ENCODE results near the gene NCKAP5. TPM values are rescaled to one million over a fixed set of nuclear protein-coding genes. Genes with fewer than 3 reads are reported as not detected.

NCKAP5 gene
- polyA plus RNA-seq, 3 donors = 7.6 to 10.1 (median 8.2) TPM

DNA sequence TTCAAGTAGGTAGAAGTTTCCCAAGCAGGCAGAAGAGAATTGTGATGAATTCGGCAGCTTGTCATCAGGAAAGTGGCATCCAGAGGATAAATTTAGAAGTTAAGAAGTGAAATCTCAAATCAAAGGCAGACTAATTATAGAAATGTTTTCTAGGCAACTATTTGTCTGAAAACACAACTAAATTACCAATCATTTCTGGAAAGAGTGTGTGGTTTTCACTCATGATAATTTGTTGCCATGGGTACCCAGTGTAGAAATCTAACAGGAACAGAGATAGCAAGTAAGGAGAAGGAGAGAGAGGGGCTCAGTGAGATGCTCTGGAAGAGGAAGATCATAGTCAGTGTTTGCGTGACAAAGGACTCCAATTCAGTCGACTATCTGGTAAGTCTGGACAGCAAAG is 208.1 kb downstream of the NCKAP5 start:
- no peak for DNase-seq (ENCODE audit: low read depth in 3 of 3, low spot score in 2 of 3)

DNA sequence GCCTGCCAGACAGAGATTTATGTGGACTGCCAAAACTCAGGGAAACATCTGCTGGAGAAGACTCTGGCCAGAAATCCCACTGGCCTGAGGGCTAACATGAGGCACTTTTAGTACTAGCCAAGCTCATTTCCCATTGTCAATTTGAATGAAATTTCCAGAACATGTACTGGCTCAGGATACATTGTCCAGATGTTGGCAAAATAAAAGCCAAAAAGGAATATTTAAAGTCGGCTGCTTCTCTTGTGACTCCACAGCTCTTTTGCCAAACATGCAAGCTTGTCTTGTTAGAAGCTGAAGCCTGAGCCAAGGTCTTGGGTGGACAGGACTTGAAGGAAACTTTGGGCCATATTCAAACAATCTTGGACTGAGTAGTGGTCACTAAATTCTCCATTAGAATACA is 215.5 kb downstream of the NCKAP5 start:
- DNase-seq (ENCODE audit: low read depth in 3 of 3, low spot score in 2 of 3) = no peak

DNA sequence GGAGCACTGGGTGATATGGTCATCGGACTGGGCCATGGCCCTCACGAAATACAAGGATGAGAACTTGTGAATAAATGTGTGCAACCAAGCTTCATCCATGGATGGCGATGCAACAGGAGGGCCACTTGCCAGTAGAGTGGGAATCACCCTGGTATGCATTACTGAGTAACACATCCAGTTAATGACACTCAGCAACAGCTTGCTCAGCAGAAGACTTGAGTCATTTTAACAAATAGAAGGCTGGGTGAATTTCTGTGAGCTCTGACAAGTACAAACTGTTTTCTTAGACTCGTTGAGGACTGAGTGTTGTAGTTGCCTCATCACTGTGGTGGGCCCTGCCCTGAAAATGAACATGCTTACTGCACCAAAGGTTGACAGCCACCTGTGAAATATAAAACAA is 221.6 kb downstream of the NCKAP5 start:
- DNase-seq (ENCODE audit: low read depth in 3 of 3, low spot score in 2 of 3) = no peak

DNA sequence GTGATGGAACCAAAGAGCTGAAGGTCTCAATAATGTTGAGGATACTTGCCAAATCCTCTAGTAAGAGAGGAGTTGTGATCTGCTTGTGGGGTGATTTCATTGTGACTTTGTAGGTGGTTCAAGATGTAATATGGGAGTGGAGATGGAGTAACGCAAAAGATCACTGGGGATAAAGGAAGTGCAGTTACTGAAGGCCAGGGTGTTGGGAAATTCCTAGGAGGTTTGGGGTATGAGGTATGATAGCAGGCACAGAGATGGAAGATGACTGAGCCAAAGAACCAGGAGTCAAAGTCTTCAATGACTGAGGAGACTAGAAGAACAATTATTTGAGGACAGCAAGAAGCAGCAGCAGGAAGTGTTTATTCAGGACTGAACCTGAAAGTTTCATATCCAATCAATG is 222.6 kb downstream of the NCKAP5 start:
- no peak for DNase-seq (ENCODE audit: low read depth in 3 of 3, low spot score in 2 of 3)

DNA sequence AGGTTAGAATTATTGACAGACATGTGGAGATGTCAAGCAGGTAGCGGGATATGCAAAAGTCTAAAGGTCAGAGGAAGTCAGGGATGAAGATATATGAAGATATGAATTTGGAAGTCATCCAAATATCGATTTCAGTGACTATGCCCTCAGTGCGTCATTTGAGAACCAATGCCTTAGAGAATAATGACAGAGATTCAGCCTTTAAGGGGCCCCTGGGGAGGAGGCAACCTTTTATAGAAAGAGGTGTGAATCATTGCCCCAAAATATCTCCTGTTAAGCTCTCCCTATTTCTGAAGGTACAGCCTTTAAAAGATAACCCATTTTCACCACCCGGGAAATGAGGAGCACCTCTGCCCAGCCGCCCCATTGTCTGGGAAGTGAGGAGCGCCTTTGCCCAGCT is 223.4 kb downstream of the NCKAP5 start:
- no peak for DNase-seq (ENCODE audit: low read depth in 3 of 3, low spot score in 2 of 3)

DNA sequence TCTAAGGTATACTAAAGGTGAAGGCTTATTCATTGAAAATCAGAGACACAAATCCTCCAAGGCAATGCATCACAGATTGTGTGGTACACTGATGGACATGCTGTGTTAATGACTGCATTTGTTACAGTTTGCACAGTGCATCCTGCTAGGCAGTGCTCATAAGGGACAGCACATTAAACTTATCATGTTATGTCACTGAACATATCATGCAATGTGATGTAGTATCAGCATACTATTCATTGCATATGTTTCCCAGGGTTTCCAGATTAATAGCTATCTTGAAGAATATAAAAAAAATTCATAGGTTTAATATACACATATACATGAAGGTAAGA is 225.3 kb downstream of the NCKAP5 start:
- DNase-seq (ENCODE audit: low read depth in 3 of 3, low spot score in 2 of 3) = no peak

DNA sequence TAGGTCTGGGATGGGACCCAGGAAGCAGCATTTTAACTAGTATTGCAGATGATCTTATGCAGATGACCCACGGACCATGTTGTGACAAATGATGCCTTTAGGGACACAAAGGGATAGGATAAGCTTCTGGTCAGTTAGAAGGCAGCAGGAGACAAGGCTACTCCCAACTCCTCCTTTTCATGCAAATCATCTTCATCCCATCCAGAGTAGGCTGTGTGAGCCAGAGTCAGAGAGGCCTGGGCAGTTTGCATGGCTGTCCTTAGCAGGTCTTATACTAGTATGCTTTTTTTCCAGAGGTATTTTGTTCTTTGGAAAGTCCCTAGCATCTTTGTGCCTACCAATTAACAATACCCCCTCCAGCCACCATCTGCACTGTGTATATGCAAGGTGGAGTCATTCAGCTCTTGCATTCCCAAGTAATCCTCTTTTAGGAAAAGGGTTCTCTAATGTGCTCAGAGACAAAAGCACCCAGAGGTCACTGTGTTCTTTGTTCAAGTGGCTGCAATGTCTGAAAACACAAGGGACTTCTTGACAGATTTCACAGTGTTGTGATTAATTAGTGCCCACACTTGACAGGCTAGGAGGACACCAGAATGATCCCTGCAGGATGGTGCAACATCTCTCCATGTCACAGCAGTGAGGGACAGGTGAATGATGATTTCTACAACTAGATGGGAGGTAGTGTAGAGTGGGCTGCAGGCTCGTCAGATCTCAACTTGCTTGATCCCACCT is 225.8 kb downstream of the NCKAP5 start:
- DNase-seq (ENCODE audit: low read depth in 3 of 3, low spot score in 2 of 3) = no peak

DNA sequence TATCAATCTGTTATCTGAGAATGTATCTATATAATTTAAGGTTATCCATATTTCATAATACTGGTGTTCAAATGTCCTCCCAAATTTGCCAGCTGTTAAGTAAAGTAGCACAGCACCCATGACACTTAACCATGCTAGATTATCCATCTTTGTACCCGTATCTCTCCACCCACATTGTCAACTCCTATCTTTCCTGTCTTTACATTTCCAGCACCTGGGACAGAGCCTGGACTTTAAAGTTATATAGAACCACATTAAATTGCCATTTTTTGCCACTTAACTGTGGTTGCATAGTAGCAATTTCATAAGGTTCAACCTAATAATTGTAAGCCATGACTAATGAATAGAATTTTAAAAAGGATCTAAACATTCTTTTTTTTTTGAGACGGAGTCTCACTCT is 226.7 kb downstream of the NCKAP5 start:
- DNase-seq (ENCODE audit: low read depth in 3 of 3, low spot score in 2 of 3) = no peak

DNA sequence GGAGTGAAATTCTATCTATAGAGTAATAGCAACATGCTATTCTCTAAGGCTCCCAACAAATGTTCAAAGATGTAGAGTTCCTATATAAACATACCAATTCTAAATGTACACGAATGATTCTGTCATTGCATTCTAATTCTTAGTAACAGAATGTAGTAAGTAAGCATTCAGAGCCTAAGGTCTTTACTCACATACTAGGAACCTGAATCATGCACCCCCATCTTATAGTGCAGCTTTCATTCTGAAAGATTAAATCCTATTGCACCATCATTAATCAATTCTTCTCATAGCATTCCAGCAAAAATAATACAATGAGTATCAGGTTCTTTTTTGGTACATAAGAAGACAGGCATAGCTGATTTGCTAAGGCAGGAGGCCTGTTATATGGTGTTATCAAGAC is 230.0 kb downstream of the NCKAP5 start:
- DNase-seq (ENCODE audit: low read depth in 3 of 3, low spot score in 2 of 3) = no peak

DNA sequence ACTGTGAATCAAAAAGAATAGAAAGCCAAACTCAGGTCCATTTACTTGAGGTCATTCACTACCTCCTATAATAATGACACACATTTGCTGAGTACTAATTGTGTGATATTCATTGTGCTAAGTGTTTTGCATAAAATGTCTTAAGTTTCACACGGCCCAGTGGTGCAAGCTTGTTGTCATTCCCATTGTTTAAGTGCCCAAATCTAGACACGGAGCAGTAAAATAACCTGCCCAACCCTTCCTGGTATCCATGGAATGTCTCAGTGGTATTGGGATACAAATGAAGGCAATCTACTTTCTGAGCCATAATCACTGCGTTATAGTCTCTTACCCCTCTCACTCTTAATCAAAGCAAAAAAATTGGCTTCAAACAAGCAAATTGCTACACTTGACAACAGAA is 233.3 kb downstream of the NCKAP5 start:
- DNase-seq (ENCODE audit: low read depth in 3 of 3, low spot score in 2 of 3) = no peak

DNA sequence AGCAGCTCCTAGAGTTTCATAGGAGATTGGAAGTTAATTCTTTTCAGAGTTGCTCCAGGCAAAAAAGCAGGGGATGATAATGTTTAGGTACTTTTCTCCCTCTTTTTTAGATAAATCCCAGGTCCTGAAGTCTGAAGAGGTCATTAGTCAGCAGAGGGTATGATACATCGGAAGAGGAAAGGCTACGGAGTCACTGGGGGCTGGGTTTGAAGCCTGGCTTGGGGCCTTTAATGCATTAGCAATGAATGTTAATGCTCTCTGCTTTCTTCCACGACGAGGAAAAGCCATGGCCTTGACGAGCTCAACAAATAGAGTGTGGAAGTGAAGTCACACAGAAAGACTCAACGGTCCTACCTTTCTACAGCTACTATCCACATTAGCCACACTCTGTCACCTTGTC is 235.1 kb downstream of the NCKAP5 start:
- no peak for DNase-seq (ENCODE audit: low read depth in 3 of 3, low spot score in 2 of 3)

DNA sequence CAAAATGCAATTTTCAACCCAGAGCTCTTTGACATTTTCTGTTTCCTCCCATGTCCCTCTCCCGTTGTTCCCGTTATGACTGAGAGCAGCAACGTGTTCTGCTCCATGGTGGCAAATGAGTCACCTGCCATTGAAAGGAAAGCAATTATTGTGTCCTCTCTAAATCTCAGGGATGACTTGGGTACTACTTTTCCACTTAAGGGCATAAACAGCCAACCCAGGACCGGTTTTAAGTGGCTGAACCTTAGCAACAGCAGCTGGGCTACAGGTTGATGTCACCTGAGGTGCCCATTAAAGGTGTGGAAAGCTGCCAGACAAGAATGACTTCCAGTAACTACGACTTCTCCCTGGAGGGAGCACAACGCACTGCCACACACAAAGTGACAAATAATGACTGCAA is 236.8 kb downstream of the NCKAP5 start:
- no peak for DNase-seq (ENCODE audit: low read depth in 3 of 3, low spot score in 2 of 3)

DNA sequence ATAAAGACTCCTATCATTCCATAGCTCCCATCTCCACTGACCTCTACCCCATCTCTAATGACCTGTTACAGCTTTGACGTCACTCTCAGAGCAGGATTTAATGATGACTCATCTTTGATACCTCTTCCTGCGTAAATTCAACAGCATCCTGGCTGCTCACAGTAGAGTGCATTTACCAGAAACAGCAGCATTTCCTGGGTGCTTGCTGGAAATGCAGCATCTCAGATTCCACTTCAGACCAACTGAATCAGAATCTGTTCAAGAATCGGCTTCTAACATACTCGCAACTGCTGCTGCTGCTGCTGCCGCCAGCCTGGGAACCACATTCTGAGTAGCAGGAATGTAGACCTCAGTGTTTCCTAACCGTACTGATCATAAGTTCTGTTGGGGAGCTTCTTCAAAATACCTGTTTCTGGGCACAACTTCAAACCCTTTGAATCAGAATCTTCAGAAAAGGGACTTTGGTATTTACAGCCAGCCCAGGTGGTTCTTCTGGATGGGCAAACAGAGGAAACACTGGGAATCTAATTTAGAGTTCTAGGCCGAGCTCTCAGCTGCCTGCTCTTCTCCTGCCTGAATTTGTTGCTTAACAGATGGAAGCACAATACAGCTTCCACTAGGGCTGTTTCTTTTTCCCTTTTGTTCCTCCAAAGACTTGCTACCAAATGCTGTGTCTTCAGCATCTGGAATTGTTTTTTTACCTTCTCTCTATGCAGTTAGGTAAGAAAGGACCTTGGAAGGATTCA is 241.4 kb downstream of the NCKAP5 start:
- DNase-seq (ENCODE audit: low read depth in 3 of 3, low spot score in 2 of 3) = no peak

DNA sequence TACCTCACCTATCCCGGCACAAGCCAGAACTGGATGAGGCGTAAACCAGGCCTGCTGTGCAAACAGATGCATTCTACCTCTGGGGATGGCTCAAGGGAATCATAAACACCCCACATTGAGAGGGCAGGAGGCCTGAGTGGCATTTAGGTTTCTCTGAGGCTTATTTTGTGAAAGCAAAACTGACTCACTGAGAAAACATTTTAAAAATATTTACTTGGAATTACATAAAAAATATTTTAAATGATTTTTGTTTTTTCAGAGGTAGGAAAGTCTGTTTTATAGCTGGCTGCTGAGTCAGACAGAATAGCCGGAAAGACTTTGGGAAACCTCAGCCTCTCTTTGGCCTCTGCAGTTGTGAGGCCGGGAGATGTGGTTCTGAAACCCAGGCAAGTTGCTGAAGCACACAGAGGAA is 244.1 kb downstream of the NCKAP5 start:
- DNase-seq (ENCODE audit: low read depth in 3 of 3, low spot score in 2 of 3) = no peak

DNA sequence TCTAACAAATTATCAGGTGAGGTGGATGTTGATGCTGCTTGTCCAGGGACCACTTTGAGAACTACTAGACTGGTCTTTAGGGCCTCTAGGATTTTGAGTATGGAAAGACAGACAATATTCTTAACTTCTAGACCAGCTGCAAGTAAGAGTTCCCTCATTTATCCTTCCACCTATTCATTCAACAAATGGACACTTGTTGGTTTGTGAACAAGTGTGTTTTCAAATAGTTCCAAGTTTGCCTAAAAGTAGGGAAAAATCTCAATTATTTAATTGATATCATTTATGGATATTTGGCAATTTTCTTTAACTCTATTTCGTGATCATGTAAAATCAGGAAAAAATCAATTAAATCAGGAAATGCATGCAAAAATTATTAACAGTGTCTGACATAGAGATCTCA is 245.4 kb downstream of the NCKAP5 start:
- no peak for DNase-seq (ENCODE audit: low read depth in 3 of 3, low spot score in 2 of 3)

DNA sequence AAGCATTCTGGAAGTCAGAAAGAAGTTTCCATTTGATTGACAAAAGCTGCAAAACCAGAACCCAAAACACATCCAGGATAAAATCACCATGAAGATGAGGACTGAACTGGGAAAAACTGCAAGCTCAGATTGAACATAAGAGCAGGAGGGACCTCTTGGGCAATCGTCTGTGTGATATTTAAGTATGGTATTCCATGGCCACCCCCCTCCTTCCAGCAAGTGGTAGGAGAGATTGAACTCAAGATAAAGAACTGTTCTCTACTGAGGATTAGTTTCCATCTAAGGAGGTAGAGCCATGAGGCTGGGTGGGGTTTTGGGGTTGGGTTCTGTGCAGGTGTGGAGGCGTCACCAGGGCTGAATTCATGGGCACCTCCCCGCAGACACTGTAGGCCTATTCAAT is 251.1 kb downstream of the NCKAP5 start:
- no peak for DNase-seq (ENCODE audit: low read depth in 3 of 3, low spot score in 2 of 3)

DNA sequence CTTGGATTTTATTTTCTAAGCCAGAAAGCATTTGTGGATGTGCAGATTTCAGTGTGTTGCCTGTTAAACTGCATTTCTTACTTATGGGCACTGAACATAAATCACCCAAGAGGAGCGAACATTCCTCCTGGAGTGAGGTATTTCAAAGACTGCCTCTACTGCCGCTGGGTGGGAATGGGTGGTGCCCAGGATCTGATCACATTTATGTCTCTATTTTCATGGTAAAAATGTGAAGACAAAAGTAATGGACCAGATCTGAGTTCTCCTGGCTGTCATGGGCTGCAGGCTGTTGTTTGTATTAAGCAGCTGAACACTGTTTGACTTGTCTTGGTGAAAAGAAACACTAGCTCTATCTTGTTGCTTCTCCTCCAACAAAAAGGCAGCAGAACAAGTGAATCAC is 251.7 kb downstream of the NCKAP5 start:
- no peak for DNase-seq (ENCODE audit: low read depth in 3 of 3, low spot score in 2 of 3)

DNA sequence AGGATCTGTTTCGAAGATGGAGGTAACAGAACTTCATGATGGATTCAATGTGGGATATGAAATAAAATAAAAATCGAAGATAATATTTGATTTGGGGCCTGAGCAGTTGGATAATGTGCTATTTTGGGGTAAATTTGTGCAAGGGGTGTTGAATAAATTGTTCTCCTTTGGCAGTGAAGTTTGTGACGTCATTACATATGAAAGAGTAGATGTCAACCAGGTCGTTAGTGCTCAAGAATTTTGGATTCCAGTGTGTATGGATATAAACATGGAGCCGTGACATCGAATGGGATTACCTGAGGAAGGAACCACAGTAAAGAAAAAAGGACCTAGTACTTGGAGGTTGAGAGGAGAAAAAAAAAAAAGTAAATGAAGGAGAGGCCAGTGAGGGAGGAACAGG is 253.0 kb downstream of the NCKAP5 start:
- no peak for DNase-seq (ENCODE audit: low read depth in 3 of 3, low spot score in 2 of 3)

DNA sequence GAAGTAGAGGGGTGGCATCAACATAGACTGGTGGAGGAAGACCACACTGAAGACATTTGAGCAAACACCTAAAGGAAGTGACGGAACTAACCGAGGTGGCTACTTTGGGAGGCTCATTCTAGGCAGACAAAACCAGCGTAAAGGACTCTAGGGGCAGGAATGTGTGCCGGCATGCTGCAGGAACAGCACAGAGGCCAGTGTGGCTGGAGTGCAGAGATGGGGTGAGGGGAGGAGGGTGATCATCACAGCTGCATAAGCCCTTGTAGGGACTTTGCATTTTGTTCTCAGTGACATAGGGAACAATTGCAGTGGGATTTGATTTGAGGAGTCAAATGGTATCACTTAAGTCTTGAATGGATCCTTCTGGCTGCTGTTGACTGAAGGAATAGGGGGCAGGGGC is 253.5 kb downstream of the NCKAP5 start:
- DNase-seq (ENCODE audit: low read depth in 3 of 3, low spot score in 2 of 3) = no peak

DNA sequence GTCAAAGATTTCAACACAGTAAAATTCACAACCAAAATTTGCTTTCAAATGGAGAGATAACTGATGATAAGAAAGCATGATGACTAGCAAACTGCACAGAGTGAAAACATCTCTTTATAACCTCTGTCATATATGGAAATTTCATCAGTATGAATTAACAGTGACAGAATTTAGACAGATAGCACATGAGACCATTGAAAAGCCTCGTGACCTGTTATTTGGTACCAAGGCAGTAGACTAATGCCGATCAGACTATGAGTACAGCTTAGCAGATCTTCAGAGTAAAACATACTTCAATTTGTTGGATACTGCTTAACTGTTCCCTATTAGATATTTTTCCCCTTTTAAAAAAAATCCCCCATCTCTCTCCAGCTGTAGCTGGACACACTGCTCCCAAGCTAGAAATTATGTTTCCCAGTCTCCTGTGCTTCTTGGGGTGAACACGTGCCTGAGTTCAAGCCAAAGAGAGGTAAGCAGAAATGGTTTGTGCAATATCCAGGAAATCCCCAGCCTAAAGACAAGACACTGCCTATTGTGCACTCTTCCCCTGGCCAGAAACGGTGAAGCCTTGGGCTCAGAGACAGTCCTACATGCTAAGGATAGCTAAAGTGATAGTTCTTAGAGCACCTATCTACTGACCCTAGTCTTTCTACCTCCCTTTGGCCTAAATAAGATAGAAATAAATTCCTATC is 256.1 kb downstream of the NCKAP5 start:
- DNase-seq (ENCODE audit: low read depth in 3 of 3, low spot score in 2 of 3) = no peak

DNA sequence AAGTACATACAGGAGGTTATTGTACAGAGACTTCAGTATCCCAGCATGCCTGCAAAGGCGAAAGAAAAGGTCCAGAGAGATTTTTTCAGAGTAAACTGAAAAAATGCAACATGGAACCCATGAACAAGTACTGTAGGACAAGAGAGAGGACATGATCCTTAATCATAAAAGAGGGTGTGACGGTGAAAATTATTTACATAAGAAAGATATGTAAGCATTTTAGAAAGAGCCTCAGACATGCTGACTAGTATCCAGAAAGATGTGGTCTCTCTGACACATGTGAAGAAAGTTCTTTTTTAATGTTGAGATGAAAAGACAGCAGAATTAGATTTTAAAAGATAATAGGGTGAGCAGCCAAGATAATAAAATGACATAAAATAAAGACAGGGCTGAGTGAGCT is 262.0 kb downstream of the NCKAP5 start:
- DNase-seq (ENCODE audit: low read depth in 3 of 3, low spot score in 2 of 3) = no peak

DNA sequence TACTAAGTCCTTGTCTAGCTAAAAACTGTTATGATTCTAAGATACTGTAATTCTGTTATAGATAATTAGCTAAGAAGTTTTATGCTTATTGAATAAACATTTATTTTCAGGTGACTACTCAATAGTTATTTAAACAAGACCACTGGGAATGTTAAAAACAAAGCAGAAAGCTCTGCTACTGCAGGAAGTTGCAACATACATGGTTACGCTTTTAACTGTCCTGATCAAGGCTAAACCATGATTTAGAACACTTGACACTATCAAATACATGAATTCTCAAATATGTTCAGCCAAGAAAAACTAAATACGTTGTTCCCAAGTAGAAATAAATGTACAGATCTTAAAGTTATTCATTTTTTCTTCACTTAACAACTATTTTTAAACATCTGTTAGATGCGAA is 263.9 kb downstream of the NCKAP5 start:
- DNase-seq (ENCODE audit: low read depth in 3 of 3, low spot score in 2 of 3) = no peak

Measured in right renal cortex interstitium (tissue), 3 donors.